Measurements from ENCODE around the gene ZNF93. TPM values are rescaled to one million over a fixed set of nuclear protein-coding genes. Genes with fewer than 3 reads are reported as not detected.
"Not testable (repeated sequence)": the region's sequence is repeated elsewhere in the genome, so short reads cannot be mapped to it uniquely, and the experiment has no call there.

ZNF93 gene
- total and polyA plus RNA-seq, 2 of the 13 experiments (the other 11 are each of a cell fraction or from before 2014, with no cell fraction given), result 0.49 to 0.66 TPM

DNA sequence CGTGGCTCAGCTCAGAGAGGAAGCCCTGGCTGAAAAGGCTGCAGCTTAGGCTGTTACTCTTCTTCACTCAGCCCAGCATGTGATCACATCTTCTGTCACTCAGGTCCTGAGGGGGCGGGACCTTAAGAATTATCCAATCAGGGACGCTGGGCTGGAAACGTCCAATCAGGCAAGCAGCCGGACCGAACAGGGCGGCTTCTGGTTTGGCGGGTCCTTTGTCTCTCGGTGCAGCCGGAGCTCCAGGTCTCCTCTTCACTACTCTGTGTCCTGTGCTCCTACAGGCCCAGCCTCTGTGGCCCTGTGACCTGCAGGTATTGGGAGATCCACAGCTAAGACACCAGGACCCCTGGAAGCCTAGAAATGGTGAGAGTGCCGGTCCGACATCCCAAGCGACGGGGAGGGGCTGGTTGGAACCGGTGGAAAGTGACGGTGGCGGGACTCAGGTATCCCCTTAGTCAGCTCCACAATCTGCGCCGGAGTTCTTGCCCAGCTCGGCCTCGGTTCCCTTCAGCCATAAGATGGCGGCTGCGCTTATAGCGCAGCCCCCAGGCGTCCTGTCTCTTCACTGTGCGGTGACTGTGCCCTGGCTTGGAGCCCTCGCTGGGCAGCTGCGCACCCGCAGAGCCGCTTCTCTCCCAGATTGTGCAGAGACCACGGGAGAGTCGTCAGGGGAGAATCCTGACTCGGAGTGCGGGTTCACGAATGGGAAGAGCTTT, at the start of gene ZNF93 (continued):
- no peak for TF ChIP-seq MAZ (IDR thresholded peaks at IDR 0.05; ENCODE audit: borderline replicate concordance, low read depth, low read length)
- no peak for TF ChIP-seq MAZ (CRISPR knock-in tag; IDR thresholded peaks at IDR 0.05; ENCODE audit: low read depth)
- TF ChIP-seq ZNF496 (CRISPR knock-in tag; IDR thresholded peaks at IDR 0.05; ENCODE audit: insufficient replicate concordance), result no peak
- TF ChIP-seq TEAD3 (CRISPR knock-in tag; optimal IDR thresholded peaks at IDR 0.05; ENCODE audit: borderline replicate concordance), result no peak
- TF ChIP-seq ZNF331 (CRISPR knock-in tag; IDR thresholded peaks at IDR 0.05), result no peak
- no peak for TF ChIP-seq PCBP2 (optimal IDR thresholded peaks at IDR 0.05; ENCODE audit: low read depth, low read length, poor library complexity, severe bottlenecking)
- no peak for TF ChIP-seq TCF12 (IDR thresholded peaks at IDR 0.05)
- TF ChIP-seq TCF12 (CRISPR knock-in tag; IDR thresholded peaks at IDR 0.05), result no peak
- TF ChIP-seq U2AF2 (IDR thresholded peaks at IDR 0.05; ENCODE audit: low read depth, low read length), result no peak
- TF ChIP-seq IRX3 (CRISPR knock-in tag; IDR thresholded peaks at IDR 0.05; ENCODE audit: borderline replicate concordance, low read depth), result no peak
- TF ChIP-seq ATF5 (CRISPR knock-in tag; IDR thresholded peaks at IDR 0.05; ENCODE audit: low read depth), result no peak
- TF ChIP-seq USF2 (IDR thresholded peaks at IDR 0.05; ENCODE audit: low read depth, low read length), result no peak
- peak; percentile 66; the same call in 1 of the 2 replicates for TF ChIP-seq USF2 (CRISPR knock-in tag; IDR thresholded peaks at IDR 0.05; ENCODE audit: borderline replicate concordance)
- no peak for TF ChIP-seq MED8 (CRISPR knock-in tag; IDR thresholded peaks at IDR 0.05; ENCODE audit: insufficient replicate concordance)
- TF ChIP-seq ARNTL (CRISPR knock-in tag; IDR thresholded peaks at IDR 0.05), result no peak
- no peak for TF ChIP-seq FOXJ3 (CRISPR knock-in tag; IDR thresholded peaks at IDR 0.05; ENCODE audit: borderline replicate concordance)
- TF ChIP-seq, protein P1, sequence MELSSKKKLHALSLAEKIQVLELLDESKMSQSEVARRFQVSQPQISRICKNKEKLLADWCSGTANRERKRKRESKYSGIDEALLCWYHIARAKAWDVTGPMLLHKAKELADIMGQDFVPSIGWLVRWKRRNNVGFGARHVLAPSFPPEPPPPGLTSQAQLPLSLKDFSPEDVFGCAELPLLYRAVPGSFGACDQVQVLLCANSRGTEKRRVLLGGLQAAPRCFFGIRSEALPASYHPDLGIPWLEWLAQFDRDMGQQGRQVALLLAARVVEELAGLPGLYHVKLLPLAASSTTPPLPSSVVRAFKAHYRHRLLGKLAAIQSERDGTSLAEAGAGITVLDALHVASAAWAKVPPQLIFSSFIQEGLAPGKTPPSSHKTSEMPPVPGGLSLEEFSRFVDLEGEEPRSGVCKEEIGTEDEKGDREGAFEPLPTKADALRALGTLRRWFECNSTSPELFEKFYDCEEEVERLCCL (CRISPR knock-in tag; IDR thresholded peaks at IDR 0.05; ENCODE audit: borderline replicate concordance), result no peak

DNA sequence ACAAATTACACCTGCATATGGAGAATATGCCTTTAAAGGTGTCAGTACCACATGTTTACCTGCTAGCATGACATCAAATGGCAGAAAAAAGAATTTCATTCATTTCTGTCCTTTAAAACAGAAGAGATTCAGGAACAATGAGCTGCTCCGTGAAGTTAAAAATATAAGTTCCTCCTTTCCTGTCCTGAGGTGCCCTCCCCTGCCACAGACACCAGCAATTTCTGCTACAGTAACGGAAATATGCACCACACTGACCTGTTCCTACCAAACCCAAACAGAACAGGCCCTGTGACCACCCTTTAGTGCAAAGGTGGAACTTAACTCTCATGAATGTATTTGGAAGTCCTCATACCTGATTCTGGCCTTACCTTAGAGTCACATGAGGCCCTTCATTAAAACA, 49.0 kb upstream of the ZNF93 start:
- CTCF ChIA-PET (ENCODE audit: low intra/inter-chr PET ratio, low total read pairs); FAIRE-seq; H3K4me3 ChIP-seq (replicated peaks in 1 of 3; ENCODE audit: insufficient read depth in 1 of 3, low read depth in 2 of 3, low read length in 3 of 3); POLR2A ChIA-PET; H2AFZ ChIP-seq (ENCODE audit: low read length); H3K9me3 ChIP-seq (ENCODE audit: low read length); DNase-seq (ENCODE audit: low spot score); intact Hi-C loops (cut with micrococcal nuclease; ENCODE audit: unreplicated experiment); H4K20me1 ChIP-seq (ENCODE audit: insufficient read depth, low read length); H3K79me2 ChIP-seq (ENCODE audit: insufficient read depth, low read length); H3K4me2 ChIP-seq (ENCODE audit: low read depth, low read length); H3K9ac ChIP-seq (ENCODE audit: insufficient read depth, low read depth, low read length); H3K36me3 ChIP-seq (replicated peaks in 1 of 2; ENCODE audit: control insufficient read depth in 1 of 2, insufficient read depth in 2 of 2, low read length in 2 of 2); H3K27me3 ChIP-seq (ENCODE audit: control insufficient read depth in 1 of 2, insufficient read depth in 2 of 2, low read length in 2 of 2); H3K27ac ChIP-seq (ENCODE audit: extremely low read length, insufficient read depth, low read length); ATAC-seq; in situ Hi-C loops (cut with HindIII; ENCODE audit: extremely low pct_ligation_motif_present, low pct_unique_long_range_greater_than_20kb); H3K4me1 ChIP-seq (ENCODE audit: insufficient read depth, low read length); BruUV-seq (replicated peaks): not testable (repeated sequence)
- WGBS (ENCODE audit: low lambda C conversion rate), result 20% methylated on average over 2 of the region's 2 CpGs

Data from HepG2 (cell line).